Large intestine (tissue), 3 donors: ENCODE data around the gene FER. TPM values are rescaled to one million over a fixed set of nuclear protein-coding genes. Genes with fewer than 3 reads are reported as not detected.
"Not testable (repeated sequence)": the region's sequence is repeated elsewhere in the genome, so short reads cannot be mapped to it uniquely, and the experiment has no call there.

ENCODE experiments used
- DNase-seq, 2 donors: peaks; one replicate each; pipeline versions ENCODE4 v3.0.0 to v3.0.0-alpha.2; 2013
- H3K27ac ChIP-seq: one replicate; pipeline ENCODE4 v1.5.1; 2013; ENCODE audit warnings: low read length
- H3K27me3 ChIP-seq: 2 replicates; pipeline ENCODE4 v1.6.1; 2013; ENCODE audit warnings: low read length; ENCODE audit not compliant: control insufficient read depth, insufficient read depth
- H3K36me3 ChIP-seq: 2 replicates; pipeline ENCODE4 v1.6.1; 2013; ENCODE audit warnings: low read length; ENCODE audit not compliant: control insufficient read depth, insufficient read depth
- H3K4me1 ChIP-seq: one replicate; pipeline ENCODE4 v1.6.1; 2013; ENCODE audit warnings: low read length; ENCODE audit not compliant: control insufficient read depth, insufficient read depth
- H3K4me3 ChIP-seq: one replicate; pipeline ENCODE4 v1.5.1; 2013; ENCODE audit warnings: low read length
- H3K9me3 ChIP-seq: one replicate; pipeline ENCODE4 v1.6.1; 2013; ENCODE audit warnings: mild to moderate bottlenecking, low read depth, low read length, moderate library complexity; ENCODE audit not compliant: control insufficient read depth
- WGBS: methylation state at CpG from one replicate; pipeline ENCODE4 v1.1.5; 2013; ENCODE audit warnings: low lambda C conversion rate; ENCODE audit not compliant: insufficient coverage; 5-methylcytosine and 5-hydroxymethylcytosine counted together
- polyA plus RNA-seq: library from polyadenylated mRNA; unstranded; fragments of 120-200 nt; gene quantifications from one replicate; pipeline ENCODE4 v1.2.1, GENCODE V29; 2013

Gene FER
- polyA plus RNA-seq, 1 donor: 7.2 TPM

GRCh38 chr5:108867656-108868055 is 120.0 kb downstream of the FER start:
- 96% methylated on average over 3 of the region's 4 CpGs for WGBS
- Histone ChIP-seq H3K4me3 (no peak overlapping the region), H3K27ac (no peak overlapping the region), H3K27me3 (no peaks in the 10 kb centered on the region), H3K9me3 (no peaks in the 10 kb centered on the region), H3K4me1 (no peaks in the 10 kb centered on the region), H3K36me3 (peaks cover 3% of the 10 kb centered on the region)
- no peak for DNase-seq

GRCh38 chr5:108869066-108869465 is 121.4 kb downstream of the FER start:
- Histone ChIP-seq H3K4me3 (no peak overlapping the region), H3K36me3 (peaks cover 3% of the 10 kb centered on the region), H3K9me3 (no peaks in the 10 kb centered on the region), H3K27me3 (no peaks in the 10 kb centered on the region), H3K4me1 (no peaks in the 10 kb centered on the region), H3K27ac (no peak overlapping the region)
- DNase-seq: no peak
- no CpG with 5 or more reads among the region's 1 CpG for WGBS

GRCh38 chr5:108876451-108876850 is 128.8 kb downstream of the FER start:
- no peak overlapping the region for H3K27ac ChIP-seq
- no peaks in the 10 kb centered on the region for H3K9me3 ChIP-seq
- H3K27me3 ChIP-seq: no peaks in the 10 kb centered on the region
- no peak overlapping the region for H3K4me3 ChIP-seq
- no peaks in the 10 kb centered on the region for H3K4me1 ChIP-seq
- no peak for DNase-seq
- H3K36me3 ChIP-seq: no peaks in the 10 kb centered on the region

DNA sequence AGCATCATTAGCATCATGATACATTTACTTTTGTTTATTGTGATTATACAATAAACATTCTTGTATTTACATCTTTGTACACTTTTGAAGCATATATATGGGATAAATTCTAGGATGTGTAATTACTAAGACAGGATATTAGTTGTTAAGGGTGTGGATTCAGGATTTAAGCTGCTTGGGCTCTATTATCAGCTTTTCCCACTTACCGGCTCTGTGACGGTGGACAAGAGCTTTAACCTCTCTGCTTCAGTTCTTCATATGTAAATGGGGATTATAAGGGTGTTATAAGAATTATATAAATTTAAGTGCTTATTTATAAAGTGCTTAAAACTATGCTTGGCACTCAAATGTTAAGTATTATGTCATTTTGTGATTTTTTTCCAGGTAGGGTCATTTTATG is 131.1 kb downstream of the FER start:
- Histone ChIP-seq H3K27me3 (no peaks in the 10 kb centered on the region), H3K9me3 (no peaks in the 10 kb centered on the region), H3K4me1 (no peaks in the 10 kb centered on the region), H3K4me3 (no peak overlapping the region), H3K36me3 (no peaks in the 10 kb centered on the region), H3K27ac (no peak overlapping the region)
- WGBS: 89% methylated on average over 2 of the region's 2 CpGs
- DNase-seq: no peak

GRCh38 chr5:108881133-108881532 is 133.4 kb downstream of the FER start:
- no peaks in the 10 kb centered on the region for H3K36me3 ChIP-seq
- H3K27ac ChIP-seq: no peak overlapping the region
- WGBS: 83% methylated on average over 1 of the region's 6 CpGs

GRCh38 chr5:108884736-108885135 is 137.0 kb downstream of the FER start:
- Histone ChIP-seq H3K9me3 (no peaks in the 10 kb centered on the region), H3K36me3 (no peaks in the 10 kb centered on the region), H3K27me3 (no peaks in the 10 kb centered on the region), H3K4me3 (no peak overlapping the region), H3K4me1 (no peaks in the 10 kb centered on the region), H3K27ac (no peak overlapping the region)
- DNase-seq: peak; percentile 3 to 6
- 100% methylated on average over 2 of the region's 4 CpGs for WGBS

More at GRCh38 chr5:108881133-108881532, 133.4 kb downstream of the FER start:
- Histone ChIP-seq H3K9me3 (no peaks in the 10 kb centered on the region), H3K4me1 (no peaks in the 10 kb centered on the region), H3K27me3 (no peaks in the 10 kb centered on the region), H3K4me3 (no peak overlapping the region)
- no peak for DNase-seq

- Histone ChIP-seq H3K9me3 (no peaks in the 10 kb centered on the region), H3K36me3 (no peaks in the 10 kb centered on the region), H3K27me3 (no peaks in the 10 kb centered on the region), H3K4me3 (no peak overlapping the region), H3K27ac (no peak overlapping the region), H3K4me1 (no peaks in the 10 kb centered on the region)
- DNase-seq: no peak
Measured at GRCh38 chr5:108898257-108898656, 150.6 kb downstream of the FER start.

DNA sequence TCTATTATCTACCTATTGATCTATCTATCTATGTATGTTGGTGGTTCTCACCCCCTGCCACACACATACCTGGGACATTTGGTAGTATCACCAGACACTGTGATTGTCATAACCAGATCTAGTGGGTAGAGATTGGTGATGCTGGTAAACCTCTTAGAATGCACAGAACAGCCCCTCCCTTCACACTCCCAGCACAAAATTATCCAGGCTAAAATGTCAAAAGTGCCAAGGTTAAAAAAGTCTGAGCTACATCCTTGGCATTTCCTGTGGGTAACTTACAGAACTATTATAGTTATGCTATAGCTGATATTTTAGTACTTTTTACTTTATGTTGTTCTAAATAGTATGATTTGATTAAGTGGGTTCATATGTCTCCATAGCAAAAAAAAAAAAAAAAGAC is 151.0 kb downstream of the FER start:
- H3K9me3 ChIP-seq: no peaks in the 10 kb centered on the region
- H3K27ac ChIP-seq: no peak overlapping the region
- H3K36me3 ChIP-seq: no peaks in the 10 kb centered on the region
- H3K27me3 ChIP-seq: no peaks in the 10 kb centered on the region
- DNase-seq: no peak
- no peaks in the 10 kb centered on the region for H3K4me1 ChIP-seq
- no peak overlapping the region for H3K4me3 ChIP-seq

DNA sequence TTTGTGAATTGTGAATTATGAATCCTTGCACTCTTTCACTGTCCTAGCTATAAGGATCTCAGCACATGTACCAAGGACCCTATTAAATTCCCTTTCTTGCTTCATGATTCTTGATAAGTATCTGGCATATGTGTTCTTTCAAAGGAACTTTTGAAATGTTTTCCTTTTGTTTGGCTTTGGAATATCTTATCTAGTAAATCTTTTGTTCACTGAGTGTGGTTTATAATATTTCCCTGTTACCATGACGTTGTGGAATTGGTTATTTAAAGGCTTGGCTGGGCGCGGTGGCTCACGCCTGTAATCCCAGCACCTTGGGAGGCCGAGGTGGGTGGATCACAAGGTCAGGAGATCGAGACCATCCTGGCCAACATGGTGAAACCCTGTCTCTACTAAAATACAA is 151.5 kb downstream of the FER start:
- no CpG with 5 or more reads among the region's 6 CpGs for WGBS
- not testable (repeated sequence) for DNase-seq, H3K27ac ChIP-seq

GRCh38 chr5:108900668-108901067 is 153.0 kb downstream of the FER start:
- H3K4me3 ChIP-seq: no peak overlapping the region
- H3K9me3 ChIP-seq: no peaks in the 10 kb centered on the region
- no peak for DNase-seq
- WGBS: 100% methylated on average over 2 of the region's 3 CpGs
- H3K4me1 ChIP-seq: no peaks in the 10 kb centered on the region
- no peaks in the 10 kb centered on the region for H3K27me3 ChIP-seq
- H3K36me3 ChIP-seq: no peaks in the 10 kb centered on the region
- H3K27ac ChIP-seq: no peak overlapping the region

More for the DNA sequence above, 151.5 kb downstream of the FER start:
- H3K9me3 ChIP-seq, H3K36me3 ChIP-seq, H3K4me3 ChIP-seq, H3K4me1 ChIP-seq, H3K27me3 ChIP-seq: not testable (repeated sequence)

DNA sequence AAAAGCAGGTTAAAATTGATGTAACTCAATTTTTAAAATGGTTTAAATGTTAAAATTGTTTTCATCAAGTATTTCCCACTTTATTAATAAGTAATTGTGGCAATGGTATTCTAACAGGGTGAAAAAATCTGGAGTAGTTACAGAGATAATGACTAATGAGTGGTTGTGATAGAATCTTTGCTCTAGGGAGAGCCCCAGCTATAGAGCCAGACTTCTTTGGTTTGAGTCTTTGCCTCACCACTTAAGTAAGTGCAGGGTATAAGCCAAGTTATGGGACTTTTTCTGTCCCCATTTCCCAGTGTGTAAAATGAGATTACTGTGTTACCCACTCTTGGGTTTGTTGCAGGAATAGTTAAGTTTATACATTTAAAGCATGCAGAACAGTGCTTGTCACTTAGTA is 158.1 kb downstream of the FER start:
- no peaks in the 10 kb centered on the region for H3K4me1 ChIP-seq
- H3K27ac ChIP-seq: no peak overlapping the region
- no peak overlapping the region for H3K4me3 ChIP-seq
- H3K36me3 ChIP-seq: no peaks in the 10 kb centered on the region
- no peaks in the 10 kb centered on the region for H3K27me3 ChIP-seq
- DNase-seq: no peak
- H3K9me3 ChIP-seq: no peaks in the 10 kb centered on the region
